ENCODE data around the gene NCF2. TPM values are rescaled to one million over a fixed set of nuclear protein-coding genes. Genes with fewer than 3 reads are reported as not detected.

NCF2 gene
- total RNA-seq, 4 donors from 2014 or later: 5.2 to 26.0 (median 9.5) TPM

DNA sequence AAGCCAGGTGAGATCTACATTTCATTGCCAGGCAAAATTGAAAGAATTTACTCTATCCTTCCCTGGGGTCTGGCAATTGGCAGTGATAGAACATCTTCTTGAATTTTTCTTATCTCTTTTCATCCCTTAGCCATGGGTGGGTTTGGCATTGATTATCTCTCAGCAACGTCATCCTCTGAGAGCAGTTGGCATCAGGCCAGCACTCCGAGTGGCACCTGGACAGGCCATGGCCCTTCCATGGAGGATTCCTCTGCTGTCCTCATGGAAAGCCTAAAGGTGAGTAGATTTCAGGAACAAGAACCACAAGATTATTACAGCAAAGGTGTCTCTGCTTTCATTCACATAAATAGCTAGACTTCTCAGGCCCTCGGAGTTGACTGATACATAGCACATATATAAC, 39.3 kb downstream of the NCF2 start:
- H3K27me3 ChIP-seq: no peaks in the 10 kb centered on the region
- DNase-seq (ENCODE audit: extremely low spot score): no peak
- TF ChIP-seq EP300 (IDR thresholded peaks at IDR 0.05) (no peak), CTCF (IDR thresholded peaks at IDR 0.05) (no peak), POLR2AphosphoS5 (IDR thresholded peaks at IDR 0.05) (no peak), POLR2A (IDR thresholded peaks at IDR 0.05; ENCODE audit: low read depth) (no peak)
- no peak overlapping the region for H3K27ac ChIP-seq (replicated peaks in 1 of 4)
- no peaks in the 10 kb centered on the region for H3K4me1 ChIP-seq
- H3K4me3 ChIP-seq: no peak overlapping the region
- WGBS: 58% methylated on average over 3 of the region's 3 CpGs
- no peaks in the 10 kb centered on the region for H3K9me3 ChIP-seq
- intact Hi-C loops (cut with DNase I): no loop called here
- H3K36me3 ChIP-seq: peaks cover 60 to 99% (median 75%) of the 10 kb centered on the region in 4 donors

DNA sequence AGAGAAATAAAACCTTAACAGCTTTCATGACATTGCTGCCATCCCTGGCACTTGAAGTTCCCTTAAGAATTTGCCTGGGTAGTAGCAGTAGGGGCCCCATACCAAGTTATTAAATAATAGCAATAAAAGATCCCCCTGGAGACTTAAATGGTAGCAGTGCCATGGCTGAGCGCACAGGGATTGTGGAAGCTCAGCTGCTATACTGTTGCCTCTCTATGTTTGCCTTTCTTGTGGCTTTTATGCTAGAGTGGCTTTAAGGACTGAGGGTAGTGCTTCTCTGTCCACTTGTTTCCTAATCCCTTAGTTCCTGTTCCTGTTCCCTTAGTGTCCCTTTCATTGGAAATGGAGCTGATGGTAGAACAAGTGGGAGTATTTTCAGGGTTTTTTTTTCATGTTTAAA, 42.1 kb downstream of the NCF2 start:
- no peaks in the 10 kb centered on the region for H3K27me3 ChIP-seq
- H3K4me1 ChIP-seq: peaks cover 0 to 6% (median 5%) of the 10 kb centered on the region in 4 donors
- TF ChIP-seq POLR2A (IDR thresholded peaks at IDR 0.05; ENCODE audit: low read depth) (no peak), EP300 (IDR thresholded peaks at IDR 0.05) (no peak)
- no peak overlapping the region for H3K4me3 ChIP-seq
- intact Hi-C loops (cut with DNase I): no loop called here
- 90% methylated on average over 1 of the region's 1 CpG for WGBS
- no peaks in the 10 kb centered on the region for H3K9me3 ChIP-seq
- H3K36me3 ChIP-seq: peaks cover 74 to 91% (median 85%) of the 10 kb centered on the region in 4 donors
- no peak for DNase-seq (ENCODE audit: extremely low spot score)
- H3K27ac ChIP-seq (replicated peaks in 1 of 4): no peak overlapping the region

DNA sequence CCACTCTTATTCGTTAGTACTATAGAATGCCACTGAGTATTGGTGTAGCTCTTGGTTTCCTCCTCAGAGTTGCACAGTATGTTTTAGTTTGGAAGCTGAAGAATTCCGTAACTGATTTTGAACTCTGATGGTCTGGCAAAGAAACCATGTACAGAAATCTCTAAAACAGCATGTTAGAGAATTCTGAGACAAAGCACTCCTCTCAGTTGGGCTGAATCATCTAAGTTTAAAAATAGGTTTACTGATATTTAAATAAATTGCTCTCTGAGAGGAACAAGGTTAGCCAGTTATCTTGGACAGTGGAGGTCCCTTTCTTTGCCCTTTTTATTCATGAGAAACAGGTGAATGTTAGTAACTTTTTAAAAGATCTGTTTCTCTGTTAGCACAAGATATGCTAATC, 43.8 kb downstream of the NCF2 start:
- peaks cover 0 to 7% (median 6%) of the 10 kb centered on the region in 4 donors for H3K4me1 ChIP-seq
- 77% methylated on average over 2 of the region's 2 CpGs for WGBS
- no peaks in the 10 kb centered on the region for H3K9me3 ChIP-seq
- TF ChIP-seq POLR2AphosphoS5 (IDR thresholded peaks at IDR 0.05): no peak
- TF ChIP-seq CTCF (IDR thresholded peaks at IDR 0.05): no peak
- TF ChIP-seq EP300 (IDR thresholded peaks at IDR 0.05): no peak
- TF ChIP-seq POLR2A (IDR thresholded peaks at IDR 0.05; ENCODE audit: low read depth): no peak
- H3K4me3 ChIP-seq: no peak overlapping the region
- no peak overlapping the region for H3K27ac ChIP-seq (replicated peaks in 1 of 4)
- intact Hi-C loops (cut with DNase I): no loop called here
- peaks cover 65 to 87% (median 80%) of the 10 kb centered on the region in 4 donors for H3K36me3 ChIP-seq
- H3K27me3 ChIP-seq: no peaks in the 10 kb centered on the region
- DNase-seq (ENCODE audit: extremely low spot score): no peak

DNA sequence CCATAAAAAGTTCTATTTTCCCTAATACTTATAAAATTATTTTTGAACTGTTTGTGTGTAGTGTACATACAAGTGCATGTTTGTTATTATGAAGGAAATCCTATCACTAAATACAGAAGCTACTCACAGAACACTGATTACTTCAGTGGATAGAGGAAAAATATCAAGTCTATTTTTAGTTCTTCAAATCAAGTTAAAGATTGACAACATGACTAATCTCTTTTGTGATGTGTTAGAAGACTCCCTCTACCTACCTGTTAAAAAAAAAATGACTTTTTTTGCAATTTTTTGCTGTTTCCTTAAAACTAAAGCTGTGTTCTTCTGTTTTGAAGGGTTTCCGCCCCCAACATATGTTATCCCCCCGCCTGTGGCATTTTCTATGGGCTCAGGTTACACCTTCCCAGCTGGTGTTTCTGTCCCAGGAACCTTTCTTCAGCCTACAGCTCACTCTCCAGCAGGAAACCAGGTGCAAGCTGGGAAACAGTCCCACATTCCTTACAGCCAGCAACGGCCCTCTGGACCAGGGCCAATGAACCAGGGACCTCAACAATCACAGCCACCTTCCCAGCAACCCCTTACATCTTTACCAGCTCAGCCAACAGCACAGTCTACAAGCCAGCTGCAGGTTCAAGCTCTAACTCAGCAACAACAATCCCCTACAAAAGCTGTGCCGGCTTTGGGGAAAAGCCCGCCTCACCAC, 45.5 kb downstream of the NCF2 start:
- no peak for DNase-seq (ENCODE audit: extremely low spot score)
- intact Hi-C loops (cut with DNase I): loop anchor here (5.0 kb wide), 2 partner anchors 72 to 262 kb away; partner anchors contain the start of gene SMG7
- 77% methylated on average over 5 of the region's 5 CpGs for WGBS
- Histone ChIP-seq H3K27me3 (no peaks in the 10 kb centered on the region), H3K27ac (replicated peaks in 1 of 4) (no peak overlapping the region), H3K9me3 (no peaks in the 10 kb centered on the region), H3K4me3 (no peak overlapping the region), H3K4me1 (peaks cover 0 to 7% (median 6%) of the 10 kb centered on the region in 4 donors), H3K36me3 (peaks cover 68 to 87% (median 79%) of the 10 kb centered on the region in 4 donors)
- no peak for TF ChIP-seq POLR2AphosphoS5 (IDR thresholded peaks at IDR 0.05)
- no peak for TF ChIP-seq POLR2A (IDR thresholded peaks at IDR 0.05; ENCODE audit: low read depth)
- no peak for TF ChIP-seq EP300 (IDR thresholded peaks at IDR 0.05)
- no peak for TF ChIP-seq CTCF (IDR thresholded peaks at IDR 0.05)

GRCh38 chr1:183543619-183544204, 46.5 kb downstream of the NCF2 start:
- Histone ChIP-seq H3K27me3 (no peaks in the 10 kb centered on the region), H3K4me3 (no peak overlapping the region), H3K4me1 (peaks cover 0 to 7% (median 6%) of the 10 kb centered on the region in 4 donors), H3K9me3 (no peaks in the 10 kb centered on the region), H3K27ac (replicated peaks in 1 of 4) (no peak overlapping the region), H3K36me3 (peaks cover 68 to 87% (median 77%) of the 10 kb centered on the region in 4 donors)
- TF ChIP-seq CTCF (IDR thresholded peaks at IDR 0.05) (peak; percentile 52 to 72 (median 63)), EP300 (IDR thresholded peaks at IDR 0.05) (no peak)
- intact Hi-C loops (cut with DNase I): loop anchor here (5.0 kb wide), 2 partner anchors 71 to 261 kb away; partner anchors contain the start of gene SMG7
- 34% methylated on average over 2 of the region's 2 CpGs for WGBS
- no peak for DNase-seq (ENCODE audit: extremely low spot score)

All from esophagus muscularis mucosa (tissue), 4 donors.